ENCODE results near the gene BCL2A1. TPM values are rescaled to one million over a fixed set of nuclear protein-coding genes. Genes with fewer than 3 reads are reported as not detected.
"Not testable (repeated sequence)": the region's sequence is repeated elsewhere in the genome, so short reads cannot be mapped to it uniquely, and the experiment has no call there.

BCL2A1 gene
- 1 to 10 TPM; 1.0 to 5.6 (median 1.8) TPM for total RNA-seq
- long read RNA-seq, donor 1, partial matches to known transcripts, result 0 of 1 reads
- long read RNA-seq, donor 1, other reads (novel, unspliced or antisense), result 0 of 1 reads
- long read RNA-seq, donor 2, partial matches to known transcripts, result 0 of 2 reads
- long read RNA-seq, donor 2, other reads (novel, unspliced or antisense), result 0 of 2 reads

- intact Hi-C loops (cut with DNase I, micrococcal nuclease), result no loop called here
- no peaks in the 10 kb centered on the region for H3K9me3 ChIP-seq
- no peaks in the 10 kb centered on the region for H3K4me1 ChIP-seq (ENCODE audit: low read depth)
- DNase-seq (peak in 1 of 3 donors; percentile 19), ATAC-seq (peak; percentile 80)
- H3K4me3 ChIP-seq, result no peak within 1 kb of the TSS
- no peak for TF ChIP-seq CTCF (IDR thresholded peaks at IDR 0.05)
- no peaks in the 10 kb centered on the region for H3K36me3 ChIP-seq (ENCODE audit: low read depth)
Measured at GRCh38 chr15:79970624-79971434, at the start of gene BCL2A1. TSS of gene BCL2A1 (minus strand) at chr15:79971196. CDS start at chr15:79971119, 77 bp downstream.

- Histone ChIP-seq H3K4me1 (ENCODE audit: low read depth) (no peaks in the 10 kb centered on the region), H3K4me3 (no peak overlapping the region), H3K36me3 (ENCODE audit: low read depth) (no peaks in the 10 kb centered on the region), H3K9me3 (no peaks in the 10 kb centered on the region)
- ATAC-seq, result no peak
- DNase-seq, result no peak
- no peak for TF ChIP-seq CTCF (IDR thresholded peaks at IDR 0.05)
- intact Hi-C loops (cut with DNase I, micrococcal nuclease), result no loop called here
Measured at GRCh38 chr15:80020731-80021130, 49.7 kb upstream of the BCL2A1 start.

GRCh38 chr15:80020149-80020548 lies 49.2 kb upstream of the BCL2A1 start:
- intact Hi-C loops (cut with DNase I, micrococcal nuclease); DNase-seq; H3K9me3 ChIP-seq; H3K4me1 ChIP-seq (ENCODE audit: low read depth); ATAC-seq; H3K36me3 ChIP-seq (ENCODE audit: low read depth); H3K4me3 ChIP-seq: not testable (repeated sequence)

GRCh38 chr15:80019168-80019745 lies 48.3 kb upstream of the BCL2A1 start:
- Histone ChIP-seq H3K4me3 (no peak overlapping the region), H3K36me3 (ENCODE audit: low read depth) (no peaks in the 10 kb centered on the region), H3K4me1 (ENCODE audit: low read depth) (no peaks in the 10 kb centered on the region), H3K9me3 (no peaks in the 10 kb centered on the region)
- TF ChIP-seq CTCF (IDR thresholded peaks at IDR 0.05), result no peak
- no peak for ATAC-seq
- no peak for DNase-seq
- intact Hi-C loops (cut with DNase I, micrococcal nuclease), result no loop called here

- H3K4me1 ChIP-seq (ENCODE audit: low read depth); H3K4me3 ChIP-seq; ATAC-seq; DNase-seq; H3K36me3 ChIP-seq (ENCODE audit: low read depth); H3K9me3 ChIP-seq; intact Hi-C loops (cut with DNase I, micrococcal nuclease): not testable (repeated sequence)
Measured at GRCh38 chr15:80017139-80017538, 46.1 kb upstream of the BCL2A1 start.

GRCh38 chr15:80016506-80016905 lies 45.5 kb upstream of the BCL2A1 start:
- DNase-seq; H3K4me1 ChIP-seq (ENCODE audit: low read depth); H3K9me3 ChIP-seq; H3K36me3 ChIP-seq (ENCODE audit: low read depth); ATAC-seq; H3K4me3 ChIP-seq; intact Hi-C loops (cut with DNase I, micrococcal nuclease): not testable (repeated sequence)

GRCh38 chr15:80015156-80015555 lies 44.2 kb upstream of the BCL2A1 start:
- Histone ChIP-seq H3K4me3 (no peak overlapping the region), H3K4me1 (ENCODE audit: low read depth) (no peaks in the 10 kb centered on the region), H3K9me3 (no peaks in the 10 kb centered on the region), H3K36me3 (ENCODE audit: low read depth) (no peaks in the 10 kb centered on the region)
- TF ChIP-seq CTCF (IDR thresholded peaks at IDR 0.05), result no peak
- intact Hi-C loops (cut with DNase I, micrococcal nuclease), result no loop called here
- ATAC-seq (no peak), DNase-seq (no peak)

GRCh38 chr15:80014186-80014585 lies 43.2 kb upstream of the BCL2A1 start:
- H3K4me3 ChIP-seq; DNase-seq; H3K36me3 ChIP-seq (ENCODE audit: low read depth); H3K4me1 ChIP-seq (ENCODE audit: low read depth); intact Hi-C loops (cut with DNase I, micrococcal nuclease); H3K9me3 ChIP-seq; ATAC-seq: not testable (repeated sequence)
